HG03103 (cell line): ENCODE measurements around the gene ZBTB24.
A peak's percentile ranks its signal among the peaks of the same experiment; 100 is the strongest.
"Not testable (repeated sequence)": the region's sequence is repeated elsewhere in the genome, so short reads cannot be mapped to it uniquely, and the experiment has no call there.

Source experiments
- ATAC-seq: cut with Tn5 transposase; IDR thresholded peaks from one replicate; pipeline ENCODE4 v1.9.1; 2021; ENCODE audit warnings: low read depth; ENCODE audit not compliant: unreplicated experiment

Gene ZBTB24

GRCh38 chr6:109482905-109483734, at the start of gene ZBTB24:
ZBTB24 (minus strand) TSS chr6:109483219; CDS start chr6:109482026, 1,193 bp downstream.
- peak; percentile 90 for ATAC-seq

- ATAC-seq: no peak
Observed at GRCh38 chr6:109531446-109531845, 48.4 kb upstream of the ZBTB24 start.

GRCh38 chr6:109527989-109528388, 45.0 kb upstream of the ZBTB24 start:
- ATAC-seq: no peak

GRCh38 chr6:109526905-109527628, 44.0 kb upstream of the ZBTB24 start:
- no peak for ATAC-seq

GRCh38 chr6:109524129-109524528, 41.1 kb upstream of the ZBTB24 start:
- ATAC-seq: no peak

GRCh38 chr6:109523478-109523877, 40.5 kb upstream of the ZBTB24 start:
- ATAC-seq: no peak

GRCh38 chr6:109521080-109521479, 38.1 kb upstream of the ZBTB24 start:
- ATAC-seq: no peak

GRCh38 chr6:109519647-109520046, 36.6 kb upstream of the ZBTB24 start:
- ATAC-seq: not testable (repeated sequence)

- ATAC-seq: no peak
Observed at GRCh38 chr6:109516929-109517328, 33.9 kb upstream of the ZBTB24 start.

GRCh38 chr6:109515781-109516409, 32.9 kb upstream of the ZBTB24 start:
- ATAC-seq: no peak

GRCh38 chr6:109514946-109515345, 31.9 kb upstream of the ZBTB24 start:
- no peak for ATAC-seq

- no peak for ATAC-seq
Observed at GRCh38 chr6:109513571-109514071, 30.6 kb upstream of the ZBTB24 start.

GRCh38 chr6:109512271-109512817, 29.3 kb upstream of the ZBTB24 start:
- ATAC-seq: no peak

GRCh38 chr6:109511832-109512231, 28.8 kb upstream of the ZBTB24 start:
- ATAC-seq: no peak

GRCh38 chr6:109510358-109510757, 27.3 kb upstream of the ZBTB24 start:
- no peak for ATAC-seq

- no peak for ATAC-seq
Observed at GRCh38 chr6:109508166-109508860, 25.3 kb upstream of the ZBTB24 start.

- ATAC-seq: no peak
Observed at GRCh38 chr6:109507490-109508072, 24.6 kb upstream of the ZBTB24 start.

- no peak for ATAC-seq
Observed at GRCh38 chr6:109506841-109507240, 23.8 kb upstream of the ZBTB24 start.

- no peak for ATAC-seq
Observed at GRCh38 chr6:109506314-109506713, 23.3 kb upstream of the ZBTB24 start.
